ENCODE results near the gene SPATA1. TPM values are rescaled to one million over a fixed set of nuclear protein-coding genes. Genes with fewer than 3 reads are reported as not detected.
"Not testable (repeated sequence)": the region's sequence is repeated elsewhere in the genome, so short reads cannot be mapped to it uniquely, and the experiment has no call there.

Gene SPATA1
- total RNA-seq, 6 experiments from 2014 or later: 0.33 to 1.3 (median 0.85) TPM

DNA sequence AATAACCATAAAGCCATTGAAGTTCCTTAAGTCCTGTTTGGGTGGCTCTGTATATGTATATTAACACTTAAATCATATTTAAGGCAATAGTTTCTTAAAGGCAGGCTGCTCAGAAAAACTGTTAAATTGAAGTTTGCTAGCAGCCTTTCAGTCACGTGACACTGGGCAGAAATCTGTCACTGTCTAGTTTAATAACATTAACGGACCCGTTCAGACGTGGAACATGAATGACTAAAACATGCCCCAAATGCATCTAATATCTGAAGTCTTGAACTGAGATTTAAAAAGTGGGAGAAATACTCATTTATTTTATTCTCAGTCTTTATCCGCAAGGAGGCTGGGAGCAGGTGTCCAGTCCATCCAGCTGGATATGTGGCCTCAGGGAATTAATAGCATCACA, 3.3 kb upstream of the SPATA1 start:
- DNase-seq: no peak
- Mint-ChIP-seq H3K27me3 (ENCODE audit: insufficient read depth) (no peaks in the 10 kb centered on the region; the same call in 1 of the 2 replicates), H3K4me1 (ENCODE audit: low read depth) (peaks cover 48% of the 10 kb centered on the region), H3K9me3 (no peaks in the 10 kb centered on the region), H3K36me3 (ENCODE audit: low read depth) (peaks cover 26% of the 10 kb centered on the region), H3K27ac (no peak overlapping the region), H3K4me3 (peak overlapping the region; percentile 97; the same call in 1 of the 2 replicates)
- TF ChIP-seq, protein P1, sequence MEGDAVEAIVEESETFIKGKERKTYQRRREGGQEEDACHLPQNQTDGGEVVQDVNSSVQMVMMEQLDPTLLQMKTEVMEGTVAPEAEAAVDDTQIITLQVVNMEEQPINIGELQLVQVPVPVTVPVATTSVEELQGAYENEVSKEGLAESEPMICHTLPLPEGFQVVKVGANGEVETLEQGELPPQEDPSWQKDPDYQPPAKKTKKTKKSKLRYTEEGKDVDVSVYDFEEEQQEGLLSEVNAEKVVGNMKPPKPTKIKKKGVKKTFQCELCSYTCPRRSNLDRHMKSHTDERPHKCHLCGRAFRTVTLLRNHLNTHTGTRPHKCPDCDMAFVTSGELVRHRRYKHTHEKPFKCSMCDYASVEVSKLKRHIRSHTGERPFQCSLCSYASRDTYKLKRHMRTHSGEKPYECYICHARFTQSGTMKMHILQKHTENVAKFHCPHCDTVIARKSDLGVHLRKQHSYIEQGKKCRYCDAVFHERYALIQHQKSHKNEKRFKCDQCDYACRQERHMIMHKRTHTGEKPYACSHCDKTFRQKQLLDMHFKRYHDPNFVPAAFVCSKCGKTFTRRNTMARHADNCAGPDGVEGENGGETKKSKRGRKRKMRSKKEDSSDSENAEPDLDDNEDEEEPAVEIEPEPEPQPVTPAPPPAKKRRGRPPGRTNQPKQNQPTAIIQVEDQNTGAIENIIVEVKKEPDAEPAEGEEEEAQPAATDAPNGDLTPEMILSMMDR (IDR thresholded peaks at IDR 0.05): no peak

DNA sequence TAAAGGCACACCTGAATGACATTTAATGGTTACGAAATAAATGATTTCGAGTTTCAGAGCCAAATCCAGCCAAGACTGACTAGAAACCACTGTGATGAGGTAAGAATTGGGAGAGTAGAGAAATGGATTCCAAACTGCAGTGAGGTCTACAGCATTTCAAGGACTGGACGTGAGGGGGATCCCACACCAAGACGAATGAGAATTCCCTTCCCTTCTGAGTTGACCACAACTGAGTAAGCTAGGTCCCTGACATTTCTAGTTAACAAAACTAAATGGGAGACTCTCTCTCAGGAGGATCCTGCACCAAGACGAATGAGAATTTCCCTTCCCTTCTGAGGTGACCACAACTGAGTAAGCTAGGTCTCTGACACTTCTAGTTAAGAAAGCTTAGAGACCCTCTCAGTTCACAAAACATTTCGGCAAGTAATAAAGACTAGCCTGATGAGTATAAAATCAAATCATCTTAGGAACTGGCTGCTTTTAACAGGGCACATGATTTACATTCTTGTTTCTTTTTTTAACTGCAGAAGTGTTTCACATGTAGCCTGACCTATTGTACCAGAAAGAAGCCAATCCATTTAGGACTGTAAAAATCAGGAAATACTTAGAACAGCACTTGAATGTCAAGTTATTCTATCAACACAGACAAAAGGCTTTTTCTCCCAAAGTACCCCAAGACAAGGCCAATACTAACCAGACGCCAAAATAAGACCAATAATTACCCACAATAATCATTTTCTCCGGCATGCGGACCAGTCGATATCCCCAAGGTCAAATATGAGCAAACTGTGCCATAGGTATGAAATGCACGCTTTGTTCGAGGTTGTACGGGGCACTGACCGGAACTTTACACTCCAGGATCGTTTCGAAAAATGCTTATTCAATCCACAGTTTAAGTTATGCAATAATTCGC, 1.4 kb upstream of the SPATA1 start:
- TF ChIP-seq, protein P1 (IDR thresholded peaks at IDR 0.05): no peak; the same call in 1 of the 2 replicates
- H3K36me3 Mint-ChIP-seq (ENCODE audit: low read depth): peaks cover 36% of the 10 kb centered on the region
- H3K9me3 Mint-ChIP-seq: peaks cover 11% of the 10 kb centered on the region
- peak; percentile 48 for DNase-seq
- H3K27me3 Mint-ChIP-seq (ENCODE audit: insufficient read depth): no peaks in the 10 kb centered on the region; the same call in 1 of the 2 replicates
- H3K4me3 Mint-ChIP-seq: peak overlapping the region; percentile 97
- peaks cover 54% of the 10 kb centered on the region for H3K4me1 Mint-ChIP-seq (ENCODE audit: low read depth)
- peak overlapping the region; percentile 97 for H3K27ac Mint-ChIP-seq

DNA sequence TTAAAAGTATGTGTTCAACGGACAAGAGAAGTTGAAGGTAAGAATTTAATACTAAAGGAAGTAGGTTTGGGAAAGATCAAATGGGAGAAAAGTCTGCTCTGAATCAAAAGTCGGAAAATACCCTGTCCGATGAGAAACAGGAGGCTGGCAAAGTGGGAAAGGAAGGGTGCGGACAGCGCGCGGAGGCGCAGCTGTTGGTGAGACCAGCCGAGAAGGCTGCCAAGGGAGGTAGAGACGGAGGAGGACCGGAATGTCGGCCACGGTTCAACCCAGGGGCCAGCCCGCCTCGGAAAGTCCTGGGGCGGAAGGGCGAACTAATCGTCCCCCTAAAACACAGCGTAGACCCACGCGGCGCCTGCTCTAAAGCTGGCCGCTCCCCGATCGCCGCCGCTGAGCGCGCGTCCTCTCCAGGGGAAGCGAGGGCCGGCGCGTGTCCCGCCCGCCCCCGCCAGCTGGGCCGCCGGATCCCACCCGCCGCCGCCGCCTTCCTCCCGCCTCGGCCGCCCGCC, 639 bp upstream of the SPATA1 start:
- Mint-ChIP-seq H3K36me3 (ENCODE audit: low read depth) (peaks cover 36% of the 10 kb centered on the region), H3K27ac (peak overlapping the region; percentile 99), H3K4me1 (ENCODE audit: low read depth) (peaks cover 55% of the 10 kb centered on the region), H3K4me3 (peak overlapping the region; percentile 97), H3K27me3 (ENCODE audit: insufficient read depth) (no peaks in the 10 kb centered on the region; the same call in 1 of the 2 replicates), H3K9me3 (peaks cover 11% of the 10 kb centered on the region)
- TF ChIP-seq, protein P1 (IDR thresholded peaks at IDR 0.05): no peak
- peak; percentile 28 for DNase-seq

DNA sequence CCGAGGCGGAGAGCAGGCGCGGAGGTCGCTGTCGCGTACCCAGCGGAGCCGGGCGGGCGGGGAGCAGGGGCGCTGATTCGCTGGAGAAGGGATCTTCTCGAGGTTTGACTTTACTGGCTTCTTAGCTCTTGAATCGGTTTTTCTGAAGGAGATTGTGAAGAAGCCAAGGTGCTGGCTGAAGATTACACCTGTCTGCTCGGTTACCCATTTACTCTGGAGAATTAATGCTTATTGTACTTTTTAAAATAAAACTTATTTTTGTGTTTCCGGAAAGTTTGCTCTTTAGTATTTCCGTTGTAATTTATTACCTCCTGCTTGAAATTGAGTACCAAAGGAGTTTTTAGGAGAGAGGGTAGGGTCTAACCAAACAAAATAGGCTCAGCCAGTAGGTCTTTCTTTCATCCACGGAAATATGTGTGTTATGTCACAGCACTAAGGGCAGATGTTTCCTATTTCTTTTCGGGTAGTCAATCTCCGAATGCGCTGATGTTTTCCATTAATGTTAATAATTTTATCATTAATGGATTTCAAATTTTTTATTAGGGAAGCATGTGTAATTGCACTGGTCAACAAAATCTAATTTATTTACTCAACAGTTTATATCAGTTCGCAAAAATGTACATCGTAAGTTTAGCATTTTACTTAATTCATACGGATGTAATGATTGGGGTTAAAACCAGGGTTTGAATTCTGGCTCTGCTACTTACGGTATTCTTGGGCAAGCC, 705 bp downstream of the SPATA1 start:
- H3K9me3 Mint-ChIP-seq: peaks cover 11% of the 10 kb centered on the region

DNA sequence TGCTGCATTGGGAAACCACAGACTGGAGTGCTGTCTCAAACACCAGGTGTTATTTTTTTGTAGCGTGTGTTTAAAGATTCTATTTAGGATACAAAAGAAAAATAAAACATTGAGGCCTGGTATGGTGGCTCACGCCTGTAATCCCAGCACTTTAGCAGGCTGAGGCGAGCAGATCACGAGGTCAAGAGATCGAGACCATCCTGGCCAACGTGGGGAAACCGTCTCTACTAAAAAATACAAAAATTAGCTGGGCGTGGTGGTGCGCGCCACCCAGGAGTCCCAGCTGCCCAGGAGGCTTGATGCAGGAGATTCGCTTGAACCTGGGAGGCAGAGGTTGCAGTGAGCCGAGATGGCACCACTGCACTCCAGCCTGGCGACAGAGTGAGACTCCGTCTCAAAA, 1.7 kb downstream of the SPATA1 start:
- peaks cover 11% of the 10 kb centered on the region for H3K9me3 Mint-ChIP-seq
- not testable (repeated sequence) for H3K27me3 Mint-ChIP-seq (ENCODE audit: insufficient read depth); DNase-seq; H3K27ac Mint-ChIP-seq
- H3K4me3 Mint-ChIP-seq: peak overlapping the region; percentile 97; the same call in 1 of the 2 replicates
- peaks cover 47% of the 10 kb centered on the region for H3K4me1 Mint-ChIP-seq (ENCODE audit: low read depth)
- peaks cover 27% of the 10 kb centered on the region for H3K36me3 Mint-ChIP-seq (ENCODE audit: low read depth)

More for the DNA sequence above, 705 bp downstream of the SPATA1 start:
- H3K4me3 Mint-ChIP-seq: peak overlapping the region; percentile 97
- no peak for DNase-seq
- peaks cover 27% of the 10 kb centered on the region for H3K36me3 Mint-ChIP-seq (ENCODE audit: low read depth)
- H3K27ac Mint-ChIP-seq: peak overlapping the region; percentile 99
- TF ChIP-seq, protein P1 (IDR thresholded peaks at IDR 0.05): no peak
- peaks cover 50% of the 10 kb centered on the region for H3K4me1 Mint-ChIP-seq (ENCODE audit: low read depth)
- H3K27me3 Mint-ChIP-seq (ENCODE audit: insufficient read depth): no peaks in the 10 kb centered on the region; the same call in 1 of the 2 replicates
